SK-N-SH (cell line): Measurements from ENCODE around the gene ABCA3. TPM values are rescaled to one million over a fixed set of nuclear protein-coding genes. Genes with fewer than 3 reads are reported as not detected.

ENCODE experiments used
- CTCF ChIA-PET: fragments of 300-600, 350-600 bp; formaldehyde crosslinking; extraction: SDS; loops from one replicate; lab custom pipeline; 2021; lab: Yijun Ruan, JAX
- POLR2A ChIA-PET: fragments of 350-600 bp; sonication (Branson Sonifier 250); formaldehyde crosslinking; extraction: SDS; loops from one replicate; lab custom pipeline; 2020; ENCODE audit warnings: antibody characterized with exemption, inconsistent platforms; lab: Yijun Ruan, JAX
- DNase-seq: peaks from one replicate; pipeline ENCODE4 v3.0.0; 2012
- H2AFZ ChIP-seq: fragments of 200-600 bp; sonication (generic); 2 replicates; pipeline ENCODE4 v1.8.1; 2016; ENCODE audit warnings: antibody characterized with exemption, mild to moderate bottlenecking, low read depth
- H3F3A ChIP-seq: fragments of 200-600 bp; sonication (generic); replicated peaks from 2 replicates; pipeline ENCODE3; 2016; ENCODE audit warnings: antibody characterized with exemption, mild to moderate bottlenecking; ENCODE audit not compliant: insufficient read depth
- H3K27ac ChIP-seq, 2 experiments: fragments of 200-500 bp in 1 of 2; fragments of 200-600 bp in 1 of 2; sonication (Bioruptor generic) in 1 of 2; sonication (generic), shearing (Covaris generic) in 1 of 2; 2 replicates each; pipeline versions ENCODE4 v1.5.1 to v1.6.1; 2014 to 2016; ENCODE audit warnings: low read depth in 2 of 2, inconsistent platforms in 1 of 2, low read length in 1 of 2, mild to moderate bottlenecking in 1 of 2, mixed read lengths in 1 of 2
- H3K27me3 ChIP-seq: fragments of 200-600 bp; sonication (generic), shearing (Covaris generic); 2 replicates; pipeline ENCODE4 v1.6.1; 2016; ENCODE audit warnings: mixed run types; ENCODE audit not compliant: insufficient read depth
- H3K36me3 ChIP-seq, 2 experiments: fragments of 200-500 bp in 1 of 2; fragments of 200-600 bp in 1 of 2; sonication (Bioruptor generic) in 1 of 2; sonication (generic) in 1 of 2; replicated peaks in 1 of 2; 2 replicates each; pipeline versions ENCODE3 to v1.5.1; 2014 to 2016; ENCODE audit warnings: low read length in 1 of 2, mild to moderate bottlenecking in 1 of 2; ENCODE audit not compliant: insufficient read depth in 2 of 2, control insufficient read depth in 1 of 2
- H3K4me1 ChIP-seq, 2 experiments: fragments of 200-500 bp in 1 of 2; fragments of 200-600 bp in 1 of 2; sonication (Bioruptor generic) in 1 of 2; sonication (generic), shearing (Covaris generic) in 1 of 2; 2 replicates each; pipeline versions ENCODE4 v1.5.1 to v1.6.1; 2014 to 2016; ENCODE audit warnings: low read depth in 1 of 2, low read length in 1 of 2, mixed run types in 1 of 2; ENCODE audit not compliant: insufficient read depth in 2 of 2, control insufficient read depth in 1 of 2
- H3K4me2 ChIP-seq: fragments of 200-600 bp; sonication (generic), shearing (Covaris generic); 2 replicates; pipeline ENCODE4 v1.6.1; 2017; ENCODE audit warnings: mixed run types
- H3K4me3 ChIP-seq, 2 experiments: fragments of 200-500 bp in 1 of 2; fragments of 200-600 bp in 1 of 2; sonication (Bioruptor generic) in 1 of 2; sonication (generic), shearing (Covaris generic) in 1 of 2; 2 replicates each; pipeline versions ENCODE4 v1.5.1 to v1.8.1; 2014 to 2016; ENCODE audit warnings: low read depth in 2 of 2, inconsistent platforms in 1 of 2, low read length in 1 of 2, mild to moderate bottlenecking in 1 of 2, mixed read lengths in 1 of 2, moderate library complexity in 1 of 2
- H3K79me2 ChIP-seq: fragments of 200-600 bp; sonication (generic); 2 replicates; pipeline ENCODE4 v1.8.1; 2017; ENCODE audit warnings: mild to moderate bottlenecking; ENCODE audit not compliant: insufficient read depth
- H3K9ac ChIP-seq: fragments of 200-600 bp; sonication (generic); 2 replicates; pipeline ENCODE4 v1.6.1; 2017; ENCODE audit warnings: mixed run types
- H3K9me2 ChIP-seq: fragments of 200-600 bp; sonication (generic); 2 replicates; pipeline ENCODE4 v1.6.1; 2017; ENCODE audit warnings: mixed run types
- H3K9me3 ChIP-seq: fragments of 200-600 bp; sonication (generic); 2 replicates; pipeline ENCODE4 v1.6.1; 2017; ENCODE audit warnings: mixed run types, mild to moderate bottlenecking, moderate library complexity
- H4K20me1 ChIP-seq: fragments of 200-600 bp; sonication (generic); 2 replicates; pipeline ENCODE4 v1.6.1; 2017; ENCODE audit warnings: mild to moderate bottlenecking, mixed run types; ENCODE audit not compliant: insufficient read depth
- CHD2 ChIP-seq: fragments of 150-350 bp; IDR thresholded peaks from 2 replicates; pipeline ENCODE4 v1.6.1; 2018; ENCODE audit warnings: low read length; ENCODE audit not compliant: partially characterized antibody
- EZH2phosphoT487 ChIP-seq: fragments of 200-600 bp; sonication (generic); IDR thresholded peaks from 2 replicates; pipeline ENCODE4 v1.6.1; 2017; ENCODE audit warnings: low read depth, mixed run types, mild to moderate bottlenecking, antibody characterized with exemption, moderate library complexity, borderline replicate concordance
- FOSL2 ChIP-seq: IDR thresholded peaks from 2 replicates; pipeline ENCODE4 v1.4.0; 2012; ENCODE audit warnings: low read depth, mild to moderate bottlenecking, moderate library complexity, borderline replicate concordance
- FOXJ3 ChIP-seq: sonication (generic); formaldehyde crosslinking; IDR thresholded peaks from 2 replicates; pipeline ENCODE4 v1.5.1; 2020; ENCODE audit warnings: mild to moderate bottlenecking, missing genetic modification reagents
- FOXM1 ChIP-seq: IDR thresholded peaks from 2 replicates; pipeline ENCODE4 v1.4.0; 2012; ENCODE audit warnings: low read depth, mild to moderate bottlenecking
- MEF2A ChIP-seq: IDR thresholded peaks from 2 replicates; pipeline ENCODE4 v1.4.0; 2012; ENCODE audit warnings: low read depth, borderline replicate concordance
- MXI1 ChIP-seq: IDR thresholded peaks from 2 replicates; pipeline ENCODE4 v1.6.1; 2012; ENCODE audit warnings: mild to moderate bottlenecking, low read depth, low read length, improper control_type of control experiment
- NFIC ChIP-seq: IDR thresholded peaks from 2 replicates; pipeline ENCODE4 v1.4.0; 2012; ENCODE audit warnings: borderline replicate concordance
- NRF1 ChIP-seq: IDR thresholded peaks from 2 replicates; pipeline ENCODE4 v1.6.1; 2012; ENCODE audit warnings: low read depth, mild to moderate bottlenecking, low read length
- RAD21 ChIP-seq: IDR thresholded peaks from 2 replicates; pipeline ENCODE4 v1.6.1; 2012; ENCODE audit warnings: mild to moderate bottlenecking, low read length
- RCOR1 ChIP-seq: fragments of 150-350 bp; IDR thresholded peaks from 2 replicates; pipeline ENCODE4 v1.6.1; 2017; ENCODE audit warnings: antibody characterized with exemption, low read length
- RFX5 ChIP-seq: IDR thresholded peaks from 2 replicates; pipeline ENCODE4 v1.6.1; 2012; ENCODE audit warnings: mild to moderate bottlenecking, improper control_type of control experiment, low read length
- SIN3A ChIP-seq: IDR thresholded peaks from 2 replicates; pipeline ENCODE4 v1.6.1; 2012; ENCODE audit warnings: low read depth, mild to moderate bottlenecking, low read length, moderate library complexity, borderline replicate concordance
- SMC3 ChIP-seq: IDR thresholded peaks from 2 replicates; pipeline ENCODE4 v1.6.1; 2012; ENCODE audit warnings: low read depth, low read length, improper control_type of control experiment
- TCF12 ChIP-seq: IDR thresholded peaks from 2 replicates; pipeline ENCODE4 v1.4.0; 2012
- USF2 ChIP-seq: fragments of 150-350 bp; IDR thresholded peaks from 2 replicates; pipeline ENCODE4 v1.6.1; 2017; ENCODE audit warnings: antibody characterized with exemption, low read length, low read depth, borderline replicate concordance
- YY1 ChIP-seq: IDR thresholded peaks from 2 replicates; pipeline ENCODE4 v1.4.0; 2012; ENCODE audit warnings: low read depth, mild to moderate bottlenecking
- WGBS: methylation state at CpG from one replicate; pipeline ENCODE4 v1.1.6; 2017; ENCODE audit warnings: low lambda C conversion rate; 5-methylcytosine and 5-hydroxymethylcytosine counted together
- polyA plus RNA-seq, 3 experiments: library from polyadenylated mRNA; depleted of rRNA; stranded (reverse); fragments of >200 nt; gene quantifications; 2 replicates each; pipeline ENCODE4 v1.2.3, GENCODE V29; 2012
- TF ChIP-seq, protein P1 (sequence below): IDR thresholded peaks from 2 replicates; pipeline ENCODE4 v1.4.0; 2012; ENCODE audit warnings: low read depth
- TF ChIP-seq, protein P2 (sequence below): IDR thresholded peaks from 2 replicates; pipeline ENCODE4; 2012
- TF ChIP-seq, protein P3 (sequence below): fragments of 150-350 bp; IDR thresholded peaks from 2 replicates; pipeline ENCODE4 v1.6.1; 2016; ENCODE audit warnings: mild to moderate bottlenecking, low read depth, low read length

The ABCA3 gene
- polyA plus RNA-seq, 1 of the 3 experiments (the other 2 are of a cell fraction): 9.9 TPM

DNA sequence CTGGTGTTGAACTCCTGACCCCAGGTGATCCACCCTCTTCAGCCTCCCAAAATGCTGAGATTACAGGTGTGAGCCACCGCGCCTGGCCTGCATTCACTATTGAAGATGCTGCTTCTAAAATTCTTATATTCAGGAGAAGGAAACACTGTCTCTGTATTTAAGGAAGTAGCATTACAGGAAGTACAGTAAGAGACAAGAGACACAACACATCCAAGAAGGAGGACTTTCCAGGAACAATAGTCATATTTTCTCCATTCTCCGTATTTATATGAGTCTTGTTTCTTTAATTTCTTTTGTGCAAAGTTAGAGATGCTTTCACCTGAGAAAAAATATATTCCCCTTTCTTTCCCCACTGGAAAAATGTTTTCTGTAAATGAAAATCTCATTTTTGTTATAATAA lies 18.3 kb upstream of the ABCA3 start:
- no peak overlapping the region for H3K4me3 ChIP-seq
- H3K9me3 ChIP-seq: 0 out of 2 replicates have a peak, but pooled peaks cover 9% of the 10 kb centered on the region
- H3K27ac ChIP-seq: no peak overlapping the region
- H2AFZ ChIP-seq: no peak overlapping the region
- no peaks in the 10 kb centered on the region for H3K79me2 ChIP-seq
- H4K20me1 ChIP-seq: no peaks in the 10 kb centered on the region
- TF ChIP-seq CHD2 (no peak), SMC3 (no peak), FOXM1 (no peak), NRF1 (no peak), EZH2phosphoT487 (no peak), RAD21 (no peak), TCF12 (no peak), MXI1 (no peak), USF2 (no peak), RCOR1 (no peak), YY1 (no peak), SIN3A (no peak), RFX5 (no peak), NFIC (no peak), FOXJ3 (CRISPR knock-in tag) (no peak), FOSL2 (no peak), MEF2A (no peak)
- TF ChIP-seq, protein P1, sequence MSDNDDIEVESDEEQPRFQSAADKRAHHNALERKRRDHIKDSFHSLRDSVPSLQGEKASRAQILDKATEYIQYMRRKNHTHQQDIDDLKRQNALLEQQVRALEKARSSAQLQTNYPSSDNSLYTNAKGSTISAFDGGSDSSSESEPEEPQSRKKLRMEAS: no peak
- TF ChIP-seq, protein P2, sequence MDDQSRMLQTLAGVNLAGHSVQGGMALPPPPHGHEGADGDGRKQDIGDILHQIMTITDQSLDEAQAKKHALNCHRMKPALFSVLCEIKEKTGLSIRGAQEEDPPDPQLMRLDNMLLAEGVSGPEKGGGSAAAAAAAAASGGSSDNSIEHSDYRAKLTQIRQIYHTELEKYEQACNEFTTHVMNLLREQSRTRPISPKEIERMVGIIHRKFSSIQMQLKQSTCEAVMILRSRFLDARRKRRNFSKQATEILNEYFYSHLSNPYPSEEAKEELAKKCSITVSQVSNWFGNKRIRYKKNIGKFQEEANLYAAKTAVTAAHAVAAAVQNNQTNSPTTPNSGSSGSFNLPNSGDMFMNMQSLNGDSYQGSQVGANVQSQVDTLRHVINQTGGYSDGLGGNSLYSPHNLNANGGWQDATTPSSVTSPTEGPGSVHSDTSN: no peak
- TF ChIP-seq, protein P3, sequence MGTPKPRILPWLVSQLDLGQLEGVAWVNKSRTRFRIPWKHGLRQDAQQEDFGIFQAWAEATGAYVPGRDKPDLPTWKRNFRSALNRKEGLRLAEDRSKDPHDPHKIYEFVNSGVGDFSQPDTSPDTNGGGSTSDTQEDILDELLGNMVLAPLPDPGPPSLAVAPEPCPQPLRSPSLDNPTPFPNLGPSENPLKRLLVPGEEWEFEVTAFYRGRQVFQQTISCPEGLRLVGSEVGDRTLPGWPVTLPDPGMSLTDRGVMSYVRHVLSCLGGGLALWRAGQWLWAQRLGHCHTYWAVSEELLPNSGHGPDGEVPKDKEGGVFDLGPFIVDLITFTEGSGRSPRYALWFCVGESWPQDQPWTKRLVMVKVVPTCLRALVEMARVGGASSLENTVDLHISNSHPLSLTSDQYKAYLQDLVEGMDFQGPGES: no peak
- TF ChIP-seq, all 33 proteins: peak for 0
- POLR2A ChIA-PET: no interaction called here
- DNase-seq: no peak
- Histone ChIP-seq H3K27me3 (no peaks in the 10 kb centered on the region), H3K9ac (no peak overlapping the region), H3K4me1 (no peaks in the 10 kb centered on the region), H3K9me2 (no peaks in the 10 kb centered on the region), H3F3A (peaks cover 2% of the 10 kb centered on the region), H3K4me2 (no peak overlapping the region), H3K36me3 (no peaks in the 10 kb centered on the region)
- CTCF ChIA-PET: interaction anchor here (1.3 to 2.4 kb wide), 2 partner anchors 18 to 64 kb away, joined by 5 to 8 read pairs; partner anchors contain the start of gene ABCA3
- 88% methylated on average over 3 of the region's 3 CpGs for WGBS
